SKM-1 treated with dmso at 0.1 percent for 144 hours (cell line): ENCODE results near the gene RPL18.
"Not testable (repeated sequence)": the region's sequence is repeated elsewhere in the genome, so short reads cannot be mapped to it uniquely, and the experiment has no call there.

Experiments
- DNase-seq: peaks from one replicate; lab custom pipeline; 2025; ENCODE audit not compliant: unreplicated experiment; lab: John Stamatoyannopoulos, UW

Gene RPL18

GRCh38 chr19:48618916-48619691 is at the start of gene RPL18, which contains the start of gene SPHK2:
RPL18 (minus strand) TSS chr19:48619178; CDS start chr19:48619143, 35 bp downstream.
SPHK2 (plus strand) TSS chr19:48619506; CDS start chr19:48620515, 1,009 bp downstream.
- peak; percentile 91 for DNase-seq

DNA sequence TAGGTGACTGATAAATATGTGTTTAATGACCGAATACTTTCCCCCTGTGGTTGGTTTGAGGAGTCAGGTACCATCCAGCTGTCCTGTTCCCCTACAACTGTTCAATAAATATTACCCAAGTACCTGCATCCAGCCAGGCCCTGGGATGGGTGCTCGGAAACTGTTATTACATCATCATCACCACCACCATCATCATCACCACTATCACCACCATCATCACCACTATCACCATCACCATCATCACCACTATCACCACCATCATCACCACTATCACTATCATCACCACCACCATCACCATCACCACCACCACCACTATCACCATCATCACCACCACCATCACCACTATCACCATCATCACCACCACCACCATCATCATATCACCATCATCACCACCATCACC is 49.8 kb upstream of the RPL18 start:
- DNase-seq: no peak

DNA sequence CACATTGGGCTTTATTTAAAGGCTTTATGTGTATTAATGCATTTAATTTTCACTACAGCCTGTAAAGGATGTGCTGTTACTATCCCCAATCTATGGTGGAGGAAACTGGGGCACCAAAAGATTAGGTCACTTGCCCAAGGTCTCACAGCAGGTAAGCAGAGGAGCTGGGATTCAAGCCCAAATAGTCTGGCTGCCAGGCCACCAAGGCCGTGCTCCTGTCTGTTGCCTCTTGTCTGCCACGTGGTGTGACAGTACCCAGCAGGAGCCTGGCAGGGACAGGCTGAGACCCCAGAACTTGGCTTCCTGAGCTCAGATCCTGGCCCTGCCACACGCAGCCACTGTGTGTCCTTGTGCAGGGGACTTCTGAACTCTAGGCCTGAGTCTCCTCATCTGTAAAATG is 49.4 kb upstream of the RPL18 start:
- DNase-seq: no peak

GRCh38 chr19:48665786-48666185 is 46.8 kb upstream of the RPL18 start:
- no peak for DNase-seq

DNA sequence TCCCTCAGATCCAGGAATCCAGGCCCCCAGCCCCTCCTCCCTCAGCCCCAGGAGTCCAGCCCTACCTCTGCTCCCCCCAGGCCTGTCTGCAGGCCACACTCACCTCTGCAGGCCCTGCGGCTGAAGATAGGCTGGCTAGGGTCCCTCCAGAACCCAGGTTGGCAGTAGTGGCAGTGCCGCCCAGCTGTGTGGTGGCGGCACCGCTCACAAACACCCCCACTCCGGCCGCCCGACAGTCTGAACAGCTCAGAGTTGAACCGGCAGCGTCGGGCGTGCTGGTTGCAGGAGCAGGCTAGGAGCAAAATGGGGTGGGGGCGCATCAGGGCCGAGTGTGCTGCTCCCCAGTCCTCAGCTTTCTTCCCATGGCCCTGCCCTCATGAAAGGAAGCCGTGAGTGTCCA is 45.5 kb upstream of the RPL18 start:
- DNase-seq: no peak

- DNase-seq: no peak
These were observed 44.7 kb upstream of the RPL18 start for GRCh38 chr19:48663667-48664066.

GRCh38 chr19:48661711-48662090 is 42.7 kb upstream of the RPL18 start:
- DNase-seq: no peak

- peak; percentile 75 for DNase-seq
These were observed 42.1 kb upstream of the RPL18 start for GRCh38 chr19:48660852-48661710.

- peak; percentile 66 for DNase-seq
These were observed 40.8 kb upstream of the RPL18 start for GRCh38 chr19:48659768-48660167.

- no peak for DNase-seq
These were observed 39.5 kb upstream of the RPL18 start for GRCh38 chr19:48658483-48658882.

DNA sequence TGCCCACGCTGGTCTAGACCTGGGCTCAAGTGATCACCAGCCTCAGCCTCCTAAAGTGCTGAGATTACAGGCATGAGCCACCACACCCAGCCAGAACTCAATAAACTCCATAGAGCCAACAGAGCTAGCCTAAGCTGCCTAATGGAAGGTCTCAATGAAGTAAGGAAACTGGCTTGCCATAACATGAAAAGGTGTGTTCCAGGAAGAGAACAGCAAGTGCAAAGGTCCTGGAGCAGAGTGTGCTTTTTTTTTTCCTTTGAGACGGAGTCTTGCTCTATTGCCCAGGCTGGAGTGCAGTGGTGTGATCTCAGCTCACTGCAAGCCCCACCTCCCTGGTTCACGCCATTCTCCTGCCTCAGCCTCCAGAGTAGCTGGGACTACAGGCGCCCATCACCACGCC is 38.9 kb upstream of the RPL18 start:
- DNase-seq: not testable (repeated sequence)

DNA sequence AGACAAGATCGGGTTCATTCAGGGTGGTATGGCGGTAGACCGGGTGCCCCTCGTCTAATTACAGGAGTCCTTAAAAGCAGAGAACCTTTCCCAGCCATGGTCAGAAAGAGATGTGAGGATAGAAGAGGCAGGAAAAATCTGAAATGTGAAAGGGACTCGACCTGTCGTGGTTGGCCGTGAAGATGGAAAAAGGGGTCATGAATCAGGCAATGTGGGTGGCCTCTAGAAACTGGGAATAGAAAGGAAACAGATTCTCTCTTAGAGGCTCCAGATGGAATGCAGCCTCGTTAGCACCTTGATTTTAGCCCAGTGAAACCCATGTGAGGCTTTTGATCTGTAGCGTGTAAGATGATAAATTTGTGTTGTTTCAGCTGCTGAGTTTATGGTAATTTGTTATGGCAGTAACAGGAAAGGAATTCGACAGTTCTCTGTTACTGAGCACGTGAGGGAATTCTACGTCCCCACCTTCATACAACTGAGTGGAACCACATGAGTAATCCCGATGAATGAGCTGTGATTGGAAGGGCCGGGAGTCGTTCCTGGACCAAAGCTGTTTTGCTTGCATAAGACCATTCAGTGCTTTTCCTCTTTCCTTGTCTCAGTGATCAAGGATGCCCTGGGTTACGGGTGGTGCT is 38.0 kb upstream of the RPL18 start:
- DNase-seq: no peak

DNA sequence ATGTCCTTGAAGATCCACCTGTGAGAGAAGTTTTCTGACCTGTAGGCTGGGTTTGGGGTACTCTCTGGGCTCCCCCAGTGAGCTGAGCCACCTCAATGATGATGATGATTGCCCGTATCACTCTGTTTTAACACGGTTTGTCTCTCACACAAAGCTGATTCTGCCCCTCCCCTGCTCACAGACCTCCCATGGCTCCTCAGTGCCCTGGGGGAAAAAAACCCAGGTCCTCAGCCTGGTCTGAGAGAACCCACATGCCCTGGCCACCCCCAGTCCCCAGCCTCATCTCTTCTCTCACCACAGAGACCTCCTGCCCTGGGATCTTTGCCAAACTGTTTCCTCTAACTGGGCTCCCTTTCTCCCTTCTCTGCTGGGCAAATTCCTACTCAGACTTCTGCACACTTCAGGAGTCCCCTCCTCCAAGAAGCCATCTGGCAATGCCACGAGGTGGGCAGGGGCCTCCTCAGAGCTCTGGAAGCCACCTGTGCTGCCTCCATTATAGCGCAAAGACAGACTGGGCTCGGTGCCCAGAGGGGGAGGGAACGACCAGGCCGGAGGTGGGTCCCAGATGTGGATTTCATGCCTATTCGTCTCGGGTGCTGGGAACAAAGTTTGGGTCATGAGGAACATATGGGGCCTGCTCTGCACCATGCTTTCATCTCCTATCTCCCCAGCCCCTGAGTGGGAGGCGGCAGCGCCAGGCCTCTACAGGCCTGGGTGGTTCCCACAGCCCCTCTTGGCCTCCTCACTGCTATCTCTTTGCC is 35.5 kb upstream of the RPL18 start:
- no peak for DNase-seq

DNA sequence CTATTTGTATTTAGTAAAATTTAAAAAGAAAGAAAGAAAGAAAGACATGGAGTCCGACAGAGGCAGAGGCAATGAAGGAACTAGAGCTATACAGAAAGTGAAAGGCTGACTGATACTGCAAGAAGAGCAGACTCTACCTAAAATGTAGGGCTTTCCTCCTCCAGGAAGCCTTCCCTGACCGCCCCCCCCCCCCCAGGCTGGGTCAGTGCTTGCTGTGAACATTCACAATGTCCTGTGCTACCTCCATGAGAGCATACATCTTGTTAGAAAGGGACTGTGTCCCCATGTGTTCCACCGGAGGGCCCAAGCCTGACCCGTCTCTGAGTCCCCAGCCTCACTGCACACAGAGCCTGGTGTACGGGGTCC is 32.7 kb upstream of the RPL18 start:
- DNase-seq: no peak

DNA sequence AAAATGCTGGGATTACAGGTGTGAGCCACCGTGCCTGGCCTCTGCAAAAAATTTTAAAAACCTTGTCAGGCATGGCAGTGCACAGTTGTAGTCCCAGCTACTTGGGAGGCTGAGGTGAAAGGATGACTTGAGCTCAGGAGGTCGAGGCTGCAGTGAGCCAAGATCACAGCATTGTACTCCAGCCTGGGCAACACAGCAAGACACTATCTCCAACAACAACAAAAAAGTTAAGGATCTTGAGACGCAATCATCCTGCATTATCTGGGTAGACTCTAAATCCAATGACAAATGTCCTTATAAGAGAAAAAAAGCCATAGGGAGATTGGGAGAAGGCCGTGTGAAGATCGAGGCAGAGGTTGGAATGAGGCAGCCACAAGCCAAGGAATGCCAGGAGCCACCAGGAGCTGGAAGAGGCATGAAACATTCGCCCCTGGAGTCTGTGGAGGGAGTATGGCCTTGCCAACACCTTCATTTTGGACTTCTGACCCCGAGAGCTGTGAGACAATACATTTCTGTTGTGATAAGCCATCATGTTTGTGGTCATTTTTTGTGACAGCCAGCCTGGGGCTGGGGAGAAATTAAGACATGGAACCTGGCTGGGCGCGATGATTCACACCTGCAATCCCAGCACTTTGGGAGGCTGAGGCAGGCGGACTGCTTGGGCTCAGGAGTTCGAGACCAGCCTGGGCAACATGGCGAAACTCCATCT is 32.1 kb upstream of the RPL18 start:
- DNase-seq: no peak

- DNase-seq: no peak
These were observed 29.2 kb upstream of the RPL18 start for GRCh38 chr19:48648134-48648533.

GRCh38 chr19:48646722-48647216 is 27.8 kb upstream of the RPL18 start:
- no peak for DNase-seq

DNA sequence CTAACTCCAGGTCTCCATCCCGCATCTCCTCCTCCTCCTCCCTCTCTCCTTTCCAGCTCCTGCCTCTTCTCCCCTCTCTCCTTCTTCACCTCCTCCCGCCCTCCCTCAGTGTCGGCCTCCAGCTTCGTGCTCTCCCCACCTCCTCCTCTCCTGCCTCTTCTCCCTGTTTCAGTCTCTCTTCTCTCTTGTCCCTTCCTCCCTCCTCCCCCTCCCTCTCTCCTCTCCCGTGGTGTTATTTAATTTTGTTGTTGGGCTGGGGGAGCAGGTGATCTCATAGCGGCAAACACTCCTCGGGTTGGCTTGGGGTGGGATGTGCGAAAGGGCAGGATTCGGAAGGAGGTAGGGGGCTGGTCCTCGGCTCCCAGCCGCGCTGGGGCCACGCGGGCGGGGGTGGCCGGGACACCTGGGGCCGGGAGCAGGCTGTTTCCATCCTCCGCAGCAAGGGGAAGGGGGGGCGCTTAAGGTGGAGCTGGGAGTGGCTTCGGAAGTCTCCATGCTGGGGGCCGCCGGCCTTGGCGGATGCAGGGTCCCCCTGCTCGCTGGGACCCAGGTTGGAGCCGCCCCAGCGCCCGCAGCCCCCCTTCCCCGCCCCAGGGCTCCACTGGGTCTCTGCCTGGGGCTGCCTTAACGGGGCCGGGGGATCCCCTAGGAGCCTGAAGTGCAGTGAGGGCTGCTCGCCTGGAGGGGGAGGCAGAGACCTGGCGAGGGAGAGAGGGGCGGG is 27.2 kb upstream of the RPL18 start, which contains the start of gene CA11:
Gene CA11 (minus strand): TSS at position 187 of the 721 bp plus-strand sequence. CDS start 555 bp downstream, outside the sequence.
- peak; percentile 67 for DNase-seq

DNA sequence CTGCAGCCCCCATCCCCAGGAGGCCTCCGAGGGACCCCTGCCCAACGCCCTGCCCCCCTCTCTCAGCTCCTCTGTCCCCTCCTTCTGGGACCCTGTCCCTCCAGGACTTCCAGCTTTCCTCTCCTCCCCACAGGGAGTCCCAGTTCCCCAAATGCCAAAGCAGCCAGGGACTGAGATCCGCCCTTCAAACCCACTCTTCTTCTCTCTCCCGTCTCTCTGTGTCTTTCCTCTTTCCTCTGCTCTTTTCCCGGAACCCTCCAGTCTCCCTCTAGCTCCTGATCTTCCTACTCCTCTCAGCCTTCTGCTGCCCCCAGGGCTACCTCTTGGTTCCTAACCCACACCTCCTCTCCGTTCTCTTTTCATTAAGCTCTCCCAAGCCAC is 26.6 kb upstream of the RPL18 start:
- no peak for DNase-seq
